IMR-90 (cell line): ENCODE results near the gene ADAMTS17. TPM values are rescaled to one million over a fixed set of nuclear protein-coding genes. Genes with fewer than 3 reads are reported as not detected.

Experiments used
- CEBPB ChIP-seq: IDR thresholded peaks from 2 replicates; pipeline ENCODE4 v1.6.1; 2012; ENCODE audit warnings: low read depth, low read length, improper control_type of control experiment
- MXI1 ChIP-seq: IDR thresholded peaks from 2 replicates; pipeline ENCODE4 v1.6.1; 2012; ENCODE audit warnings: low read depth, mild to moderate bottlenecking, low read length, moderate library complexity, borderline replicate concordance
- polyA plus RNA-seq, 3 experiments: library from polyadenylated mRNA; depleted of rRNA; stranded (reverse); fragments of >200 nt; gene quantifications; 2 replicates each; pipeline ENCODE4 v1.2.3, GENCODE V29; 2012; ENCODE audit warnings: low replicate concordance in 1 of 3
- total RNA-seq: library from RNA; depleted of rRNA; stranded (reverse); fragments of >200 nt; gene quantifications from 2 replicates; pipeline ENCODE4 v1.2.3, GENCODE V29; 2012
- TF ChIP-seq, protein P1 (sequence below): fragments of 150-350 bp; IDR thresholded peaks from 2 replicates; pipeline ENCODE4 v1.6.1; 2017; ENCODE audit warnings: mild to moderate bottlenecking, antibody characterized with exemption, low read length, low read depth

ADAMTS17 gene
- total and polyA plus RNA-seq, 2 of the 4 experiments (the other 2 are of a cell fraction) = 0.03 TPM; not detected in 1

DNA sequence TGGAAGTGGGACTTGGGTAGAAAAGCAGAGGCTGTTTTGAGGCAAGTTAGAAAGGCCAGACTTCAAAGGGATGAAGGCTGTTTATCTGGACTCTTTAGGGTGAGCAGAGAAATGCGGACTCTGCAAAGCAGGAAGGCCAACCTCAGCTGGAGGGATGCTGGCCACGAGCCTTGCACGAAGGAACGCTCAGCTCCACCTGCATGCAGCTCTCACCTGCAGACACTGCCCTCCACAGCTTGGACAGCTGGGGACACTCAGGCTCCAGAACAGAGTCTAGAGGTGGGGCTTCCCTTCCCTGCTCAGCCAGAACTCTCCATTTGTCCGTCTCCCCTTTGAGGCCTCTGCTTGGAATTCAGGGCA, 229.7 kb downstream of the ADAMTS17 start (continued):
- TF ChIP-seq, protein P1, sequence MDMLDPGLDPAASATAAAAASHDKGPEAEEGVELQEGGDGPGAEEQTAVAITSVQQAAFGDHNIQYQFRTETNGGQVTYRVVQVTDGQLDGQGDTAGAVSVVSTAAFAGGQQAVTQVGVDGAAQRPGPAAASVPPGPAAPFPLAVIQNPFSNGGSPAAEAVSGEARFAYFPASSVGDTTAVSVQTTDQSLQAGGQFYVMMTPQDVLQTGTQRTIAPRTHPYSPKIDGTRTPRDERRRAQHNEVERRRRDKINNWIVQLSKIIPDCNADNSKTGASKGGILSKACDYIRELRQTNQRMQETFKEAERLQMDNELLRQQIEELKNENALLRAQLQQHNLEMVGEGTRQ = no peak
- TF ChIP-seq MXI1 = no peak
- TF ChIP-seq CEBPB = no peak
